GM12872 (cell line): ENCODE measurements around the gene ZNF536.

ENCODE experiments used
- TF ChIP-seq, protein P1 (sequence below): IDR thresholded peaks from 3 replicates; pipeline ENCODE4 v1.5.1; 2011; ENCODE audit warnings: low read depth, mild to moderate bottlenecking, low read length, moderate library complexity; ENCODE audit not compliant: insufficient read depth

ZNF536 gene

DNA sequence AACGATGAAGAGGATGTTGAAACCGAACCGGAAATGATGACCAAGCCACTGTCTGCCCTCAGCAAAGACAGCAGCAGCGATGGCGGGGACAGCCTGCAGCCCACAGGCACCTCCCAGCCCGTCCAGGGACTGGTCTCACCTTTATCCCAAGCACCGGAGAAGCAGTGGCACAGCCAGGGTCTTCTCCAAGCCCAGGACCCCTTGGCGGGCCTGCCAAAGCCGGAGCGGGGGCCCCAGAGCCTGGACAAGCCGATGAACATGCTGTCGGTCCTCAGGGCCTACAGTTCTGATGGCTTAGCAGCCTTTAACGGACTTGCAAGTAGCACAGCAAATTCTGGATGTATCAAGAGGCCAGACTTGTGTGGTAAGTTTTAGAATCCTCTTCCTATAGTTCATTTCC lies 177.0 kb downstream of the ZNF536 start:
- TF ChIP-seq, protein P1, sequence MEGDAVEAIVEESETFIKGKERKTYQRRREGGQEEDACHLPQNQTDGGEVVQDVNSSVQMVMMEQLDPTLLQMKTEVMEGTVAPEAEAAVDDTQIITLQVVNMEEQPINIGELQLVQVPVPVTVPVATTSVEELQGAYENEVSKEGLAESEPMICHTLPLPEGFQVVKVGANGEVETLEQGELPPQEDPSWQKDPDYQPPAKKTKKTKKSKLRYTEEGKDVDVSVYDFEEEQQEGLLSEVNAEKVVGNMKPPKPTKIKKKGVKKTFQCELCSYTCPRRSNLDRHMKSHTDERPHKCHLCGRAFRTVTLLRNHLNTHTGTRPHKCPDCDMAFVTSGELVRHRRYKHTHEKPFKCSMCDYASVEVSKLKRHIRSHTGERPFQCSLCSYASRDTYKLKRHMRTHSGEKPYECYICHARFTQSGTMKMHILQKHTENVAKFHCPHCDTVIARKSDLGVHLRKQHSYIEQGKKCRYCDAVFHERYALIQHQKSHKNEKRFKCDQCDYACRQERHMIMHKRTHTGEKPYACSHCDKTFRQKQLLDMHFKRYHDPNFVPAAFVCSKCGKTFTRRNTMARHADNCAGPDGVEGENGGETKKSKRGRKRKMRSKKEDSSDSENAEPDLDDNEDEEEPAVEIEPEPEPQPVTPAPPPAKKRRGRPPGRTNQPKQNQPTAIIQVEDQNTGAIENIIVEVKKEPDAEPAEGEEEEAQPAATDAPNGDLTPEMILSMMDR = no peak

DNA sequence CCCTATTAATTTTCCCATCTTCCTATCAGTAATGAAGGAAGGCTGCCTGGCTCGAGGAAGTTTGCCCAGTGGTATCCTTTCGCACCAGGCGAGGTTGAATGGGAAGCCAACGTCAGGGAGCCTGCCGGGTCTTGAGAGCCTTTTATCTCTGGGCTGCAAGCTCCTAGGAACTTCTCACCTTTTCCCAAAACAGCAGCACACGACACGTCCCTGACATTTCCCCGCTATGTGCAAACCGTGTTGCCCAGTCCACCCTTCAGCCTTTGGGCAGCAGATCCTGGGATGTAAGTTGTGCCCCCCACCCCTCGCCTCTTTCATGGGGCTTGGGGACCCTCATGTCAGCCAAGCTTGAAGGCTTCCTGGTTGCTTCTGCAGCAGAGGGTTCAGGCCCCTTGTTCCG lies 179.1 kb downstream of the ZNF536 start:
- TF ChIP-seq, protein P1 = no peak

DNA sequence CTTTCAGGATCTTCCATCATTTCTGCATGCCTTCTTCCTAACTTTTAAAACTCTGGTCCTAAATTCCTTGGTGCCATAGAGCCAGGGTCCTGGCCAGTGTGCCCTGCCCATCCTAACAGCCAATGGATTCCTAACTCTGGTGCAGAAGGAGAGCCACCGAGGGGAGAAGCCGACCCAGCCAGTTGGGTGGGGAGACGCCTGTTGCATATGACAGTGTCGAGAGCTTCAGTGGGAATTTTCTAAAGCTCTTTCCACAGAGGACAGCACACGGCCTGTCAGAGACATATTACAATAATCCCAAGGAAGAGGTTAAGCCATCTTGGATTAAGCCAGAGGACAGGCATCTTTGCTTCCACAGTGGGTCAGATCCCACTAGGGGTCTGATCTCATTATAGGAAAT lies 180.4 kb downstream of the ZNF536 start:
- TF ChIP-seq, protein P1 = no peak

DNA sequence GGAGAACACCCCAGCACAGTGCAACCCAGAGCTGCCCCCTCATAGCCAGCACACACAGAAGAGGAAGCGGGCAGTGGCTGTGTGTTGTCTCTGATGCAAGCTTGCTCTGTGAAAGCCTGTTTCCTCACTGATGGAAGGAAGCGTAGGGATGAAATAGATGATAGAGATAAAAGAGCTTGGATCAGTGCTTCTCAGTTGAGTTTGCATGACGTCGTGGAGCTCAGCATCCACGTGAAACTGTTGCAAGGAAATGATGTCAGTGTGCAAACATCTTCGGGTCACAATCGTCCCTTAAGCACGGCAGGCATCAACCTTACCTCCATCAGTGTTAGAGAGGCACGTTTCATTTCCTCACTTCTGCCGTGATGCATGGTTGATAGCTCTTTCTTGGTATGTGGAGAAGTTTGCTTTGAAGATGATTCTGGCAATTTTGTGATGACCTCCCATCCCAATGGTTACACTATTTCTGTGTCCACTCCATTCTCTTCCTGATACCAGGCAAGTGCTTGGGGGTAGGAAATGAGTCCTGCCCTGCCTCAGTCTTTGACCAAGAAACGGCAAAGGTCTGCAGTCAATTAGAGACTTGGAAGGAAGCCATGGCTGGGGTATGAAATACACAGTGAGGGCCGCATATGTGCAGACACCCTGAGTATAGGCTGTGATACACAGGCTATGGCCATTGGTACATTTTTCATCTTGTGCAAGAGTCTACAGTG lies 183.0 kb downstream of the ZNF536 start:
- TF ChIP-seq, protein P1 = no peak

DNA sequence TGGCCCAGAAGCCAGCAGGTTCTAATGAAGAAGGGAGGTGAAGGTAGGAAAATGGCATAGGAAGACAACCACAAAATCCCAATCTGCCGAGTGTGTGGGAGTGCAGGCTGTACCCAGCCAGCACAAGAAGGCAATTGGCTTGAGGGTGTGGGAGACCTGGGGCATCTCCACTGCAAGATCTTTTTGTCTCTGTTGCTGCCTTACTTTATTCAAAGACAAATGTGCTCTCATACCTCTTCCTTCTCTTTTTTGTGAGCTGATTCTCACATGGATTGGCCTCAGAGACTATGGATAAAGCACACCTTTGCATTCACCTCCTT lies 183.6 kb downstream of the ZNF536 start:
- TF ChIP-seq, protein P1 = no peak

DNA sequence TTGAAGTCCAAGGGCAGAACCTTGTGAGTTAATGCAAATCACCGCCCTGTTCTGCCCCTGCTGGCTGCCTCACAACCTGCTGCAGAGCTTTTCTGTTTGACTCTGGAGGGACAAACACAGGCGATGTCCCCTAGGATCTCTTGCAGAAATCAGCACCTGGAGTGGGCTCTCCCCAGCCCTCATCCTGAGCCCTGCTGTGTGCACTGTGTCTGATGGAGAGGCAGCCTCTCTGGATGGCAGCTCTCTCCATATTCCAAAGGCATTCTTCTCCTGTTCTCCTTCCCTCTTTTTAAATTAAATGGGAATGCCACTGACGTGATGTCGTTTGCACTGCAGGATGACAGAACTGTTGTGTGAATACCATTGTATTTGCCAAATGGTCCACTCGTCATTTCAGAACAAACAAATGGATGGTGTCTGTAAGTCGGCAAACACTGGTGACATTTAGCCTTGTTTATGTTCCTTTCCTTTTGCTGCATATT lies 184.1 kb downstream of the ZNF536 start:
- TF ChIP-seq, protein P1 = no peak

DNA sequence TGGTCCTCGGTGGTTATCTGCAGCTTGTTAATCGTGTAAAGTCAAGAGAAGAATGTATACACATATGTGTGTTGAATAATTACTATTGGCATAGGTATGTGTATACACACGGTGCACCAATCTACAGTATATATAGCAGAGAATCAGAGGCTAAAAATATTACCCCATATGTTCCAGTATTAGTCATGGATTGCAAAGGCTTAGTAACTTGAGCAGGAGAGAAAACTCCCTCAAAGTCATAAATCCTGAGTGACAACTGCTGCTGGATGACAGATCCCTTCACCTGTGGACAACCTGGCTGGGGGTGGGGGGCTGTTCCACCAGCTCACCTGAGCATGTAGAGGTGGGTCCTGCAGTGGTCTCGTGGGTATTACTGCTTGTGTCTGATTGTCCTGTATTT lies 185.0 kb downstream of the ZNF536 start:
- TF ChIP-seq, protein P1 = no peak
